Fibroblast of lung (primary cell): ENCODE data around the gene KCNIP3. TPM values are rescaled to one million over a fixed set of nuclear protein-coding genes. Genes with fewer than 3 reads are reported as not detected.

Source experiments
- DNase-seq, 2 donors: peaks; one replicate each; pipeline versions ENCODE4 v3.0.0 to v3.0.0-alpha.2; 2010; ENCODE audit warnings: low read depth in 2 of 2
- H2AFZ ChIP-seq: 2 replicates; pipeline ENCODE4 v1.5.1; 2012; ENCODE audit warnings: low read length, control low read depth, inconsistent platforms
- H3K27ac ChIP-seq: 2 replicates; pipeline ENCODE4 v1.5.1; 2011; ENCODE audit warnings: low read length, control low read depth; ENCODE audit not compliant: insufficient read depth
- H3K27me3 ChIP-seq: 2 replicates; pipeline ENCODE4 v1.5.1; 2011; ENCODE audit warnings: mild to moderate bottlenecking, low read length; ENCODE audit not compliant: control insufficient read depth, insufficient read depth
- H3K36me3 ChIP-seq: 2 replicates; pipeline ENCODE4 v1.5.1; 2011; ENCODE audit warnings: low read length; ENCODE audit not compliant: control insufficient read depth, insufficient read depth
- H3K4me1 ChIP-seq: 2 replicates; pipeline ENCODE4 v1.5.1; 2011; ENCODE audit warnings: low read length; ENCODE audit not compliant: control insufficient read depth, insufficient read depth; ENCODE audit errors: extremely low read depth
- H3K4me2 ChIP-seq: 2 replicates; pipeline ENCODE4 v1.5.1; 2011; ENCODE audit warnings: low read length, control low read depth; ENCODE audit not compliant: insufficient read depth; ENCODE audit errors: extremely low read depth
- H3K4me3 ChIP-seq, 4 experiments: fragments of 200-600 bp in 1 of 4; sonication (generic) in 1 of 4; replicated peaks in 1 of 4; 2 replicates each; pipeline ENCODE4 v1.5.1; 2011 to 2016; ENCODE audit warnings: low read length in 4 of 4, low read depth in 3 of 4, mild to moderate bottlenecking in 3 of 4, control low read depth in 2 of 4, inconsistent platforms in 1 of 4, mixed read lengths in 1 of 4; ENCODE audit not compliant: insufficient read depth in 1 of 4; ENCODE audit errors: control extremely low read depth in 1 of 4
- H3K79me2 ChIP-seq: 2 replicates; pipeline ENCODE4 v1.5.1; 2012; ENCODE audit warnings: mild to moderate bottlenecking, low read length, inconsistent platforms; ENCODE audit not compliant: control insufficient read depth, insufficient read depth
- H3K9ac ChIP-seq: 2 replicates; pipeline ENCODE4 v1.5.1; 2011; ENCODE audit warnings: mild to moderate bottlenecking, low read length, control low read depth; ENCODE audit not compliant: insufficient read depth
- H3K9me3 ChIP-seq: 2 replicates; pipeline ENCODE4 v1.5.1; 2012; ENCODE audit warnings: low read depth, low read length; ENCODE audit not compliant: control insufficient read depth, insufficient read depth
- H4K20me1 ChIP-seq: 2 replicates; pipeline ENCODE4 v1.5.1; 2011; ENCODE audit warnings: low read length; ENCODE audit not compliant: control insufficient read depth, insufficient read depth; ENCODE audit errors: extremely low read depth
- CTCF ChIP-seq, 2 donors: IDR thresholded peaks in 1 of 2; conservative IDR thresholded peaks in 1 of 2; 1 replicate in 1 of 2; 2 replicates in 1 of 2; pipeline ENCODE4 v1.5.1; 2011 to 2012; ENCODE audit warnings: low read length in 2 of 2, control low read depth in 1 of 2, inconsistent platforms in 1 of 2, low read depth in 1 of 2, mild to moderate bottlenecking in 1 of 2
- EZH2 ChIP-seq: IDR thresholded peaks from 2 replicates; pipeline ENCODE4 v1.5.1; 2012; ENCODE audit warnings: low read length, control low read depth, mild to moderate bottlenecking; ENCODE audit errors: missing control alignments
- polyA plus RNA-seq, 2 donors: library from polyadenylated mRNA; depleted of rRNA in 1 of 2; stranded (reverse) in 1 of 2; unstranded in 1 of 2; fragments of >200 nt; gene quantifications; 2 replicates each; pipeline ENCODE4 v1.2.1, GENCODE V29; 2011 to 2012; ENCODE audit warnings: missing spikeins in 1 of 2
- total RNA-seq: library from RNA; depleted of rRNA; stranded (reverse); fragments of >200 nt; gene quantifications from 2 replicates; pipeline ENCODE4 v1.2.1, GENCODE V29; 2014

KCNIP3 gene
- total and polyA plus RNA-seq, 2 donors (not counting 1 experiment from before 2014, with no cell fraction given) = 0.32 to 1.7 TPM

- H3K27ac ChIP-seq = no peak overlapping the region
- TF ChIP-seq CTCF (conservative IDR thresholded peaks at IDR 0.05 in 1 of 2, IDR thresholded peaks at IDR 0.05 in 1 of 2; ENCODE audit: low read depth in 1 of 2, low read length in 2 of 2) = no peak
- no peak for TF ChIP-seq EZH2
- DNase-seq = no peak
- no peaks in the 10 kb centered on the region for H3K36me3 ChIP-seq
- H3K4me2 ChIP-seq = no peak overlapping the region
- H3K79me2 ChIP-seq = no peaks in the 10 kb centered on the region
- H3K4me3 ChIP-seq = no peak overlapping the region
- no peaks in the 10 kb centered on the region for H4K20me1 ChIP-seq
- no peaks in the 10 kb centered on the region for H3K27me3 ChIP-seq
- H2AFZ ChIP-seq = no peak overlapping the region
- H3K9ac ChIP-seq = no peak overlapping the region
- H3K4me1 ChIP-seq = no peaks in the 10 kb centered on the region
- no peaks in the 10 kb centered on the region for H3K9me3 ChIP-seq
Observed at GRCh38 chr2:95326433-95327140, 29.4 kb downstream of the KCNIP3 start.

- Histone ChIP-seq H3K4me3 (no peak overlapping the region), H3K4me1 (no peaks in the 10 kb centered on the region), H3K27ac (no peak overlapping the region), H3K9me3 (no peaks in the 10 kb centered on the region), H3K9ac (no peak overlapping the region), H2AFZ (no peak overlapping the region), H3K79me2 (no peaks in the 10 kb centered on the region), H3K4me2 (no peak overlapping the region), H3K27me3 (no peaks in the 10 kb centered on the region), H4K20me1 (no peaks in the 10 kb centered on the region), H3K36me3 (no peaks in the 10 kb centered on the region)
- no peak for TF ChIP-seq CTCF (conservative IDR thresholded peaks at IDR 0.05 in 1 of 2, IDR thresholded peaks at IDR 0.05 in 1 of 2; ENCODE audit: low read depth in 1 of 2, low read length in 2 of 2)
- TF ChIP-seq EZH2 = no peak
- no peak for DNase-seq
Observed at GRCh38 chr2:95327861-95328260, 30.7 kb downstream of the KCNIP3 start.

GRCh38 chr2:95328358-95329125 is 31.4 kb downstream of the KCNIP3 start:
- H2AFZ ChIP-seq = no peak overlapping the region
- no peaks in the 10 kb centered on the region for H3K9me3 ChIP-seq
- TF ChIP-seq EZH2 (no peak), CTCF (conservative IDR thresholded peaks at IDR 0.05 in 1 of 2, IDR thresholded peaks at IDR 0.05 in 1 of 2; ENCODE audit: low read depth in 1 of 2, low read length in 2 of 2) (no peak)
- DNase-seq = peak in 1 of 2 donors; percentile 56
- H3K4me2 ChIP-seq = no peak overlapping the region
- H3K4me1 ChIP-seq = no peaks in the 10 kb centered on the region
- H3K9ac ChIP-seq = no peak overlapping the region
- H3K36me3 ChIP-seq = no peaks in the 10 kb centered on the region
- no peak overlapping the region for H3K27ac ChIP-seq
- H4K20me1 ChIP-seq = no peaks in the 10 kb centered on the region
- H3K79me2 ChIP-seq = no peaks in the 10 kb centered on the region
- no peaks in the 10 kb centered on the region for H3K27me3 ChIP-seq
- H3K4me3 ChIP-seq = no peak overlapping the region
